Thyroid gland (tissue), 4 donors: Measurements from ENCODE around the gene YIF1B. TPM values are rescaled to one million over a fixed set of nuclear protein-coding genes. Genes with fewer than 3 reads are reported as not detected.

Experiments used
- DNase-seq, 2 donors: peaks; one replicate each; pipeline ENCODE4 v3.0.0-alpha.2; 2019
- H3K27ac ChIP-seq, 3 donors: fragments of 200-600 bp; sonication (generic); 1 replicate in 2 of 3; 2 replicates in 1 of 3; pipeline ENCODE4 v1.5.1; 2016 to 2019; ENCODE audit warnings: mild to moderate bottlenecking in 1 of 3, moderate library complexity in 1 of 3
- H3K27me3 ChIP-seq: fragments of 200-600 bp; sonication (generic); one replicate; pipeline ENCODE4 v1.5.1; 2019
- H3K36me3 ChIP-seq, 2 donors: fragments of 200-600 bp; sonication (generic); one replicate each; pipeline ENCODE4 v1.5.1; 2016 to 2019
- H3K4me1 ChIP-seq, 2 donors: fragments of 200-600 bp; sonication (generic); one replicate each; pipeline ENCODE4 v1.5.1; 2017 to 2019
- H3K4me3 ChIP-seq, 3 donors: fragments of 200-600 bp; sonication (generic); replicated peaks in 1 of 3; 1 replicate in 2 of 3; 2 replicates in 1 of 3; pipeline ENCODE4 v1.5.1; 2016; ENCODE audit warnings: mild to moderate bottlenecking in 1 of 3
- H3K9me3 ChIP-seq: fragments of 200-600 bp; sonication (generic); one replicate; pipeline ENCODE4 v1.5.1; 2017
- CTCF ChIP-seq, 6 experiments: fragments of 200-600 bp in 3 of 6; fragments of 450-650 bp in 3 of 6; sonication (generic) in 3 of 6; IDR thresholded peaks; one replicate each; pipeline ENCODE4 v1.5.1; 2016 to 2019; ENCODE audit warnings: antibody characterized with exemption in 6 of 6, mild to moderate bottlenecking in 2 of 6, inconsistent platforms in 1 of 6, moderate library complexity in 1 of 6
- POLR2A ChIP-seq, 2 donors: fragments of 450-650 bp; IDR thresholded peaks; one replicate each; pipeline ENCODE4 v1.6.1; 2017; ENCODE audit warnings: antibody characterized with exemption in 2 of 2, mild to moderate bottlenecking in 2 of 2, moderate library complexity in 1 of 2
- WGBS, 2 donors: methylation state at CpG; one replicate each; pipeline ENCODE4 v1.1.5; 2017; 5-methylcytosine and 5-hydroxymethylcytosine counted together
- intact Hi-C: fragments of 100-400 bp; cut with DNase I; formaldehyde crosslinking; loops from one replicate; pipeline ENCODE4 v1.15.1; 2023
- total RNA-seq, 4 donors: library from RNA; depleted of rRNA; stranded (reverse); fragments of >200 nt; gene quantifications; one replicate each; pipeline ENCODE4 v1.2.3, GENCODE V29; 2016

The YIF1B gene
- total RNA-seq, 4 donors from 2014 or later, result 12.9 to 30.9 (median 21.0) TPM

DNA sequence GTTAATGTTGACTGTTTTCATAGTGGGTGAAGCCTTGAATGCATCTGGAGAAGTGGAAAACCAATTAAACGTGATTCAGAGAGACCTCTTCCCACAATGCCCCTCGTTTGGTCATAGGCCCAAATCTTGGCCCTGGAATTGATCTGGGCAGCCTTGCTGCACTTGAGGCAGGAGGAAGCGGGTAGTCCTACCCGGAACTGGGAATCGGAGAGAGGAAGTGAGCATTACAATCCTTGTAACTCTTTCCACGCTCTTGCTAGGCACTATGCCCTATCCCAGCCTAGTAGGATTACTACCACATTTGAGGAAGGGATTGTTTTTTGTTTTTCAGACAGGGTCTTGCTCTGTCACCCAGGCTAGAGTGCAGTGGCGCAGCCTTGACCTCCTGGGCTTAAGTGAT, 7.5 kb upstream of the YIF1B start:
- no peak overlapping the region for H3K27ac ChIP-seq
- WGBS, 2 donors, result 60% methylated on average over 7 of the region's 7 CpGs
- TF ChIP-seq CTCF (IDR thresholded peaks at IDR 0.05) (no peak), POLR2A (IDR thresholded peaks at IDR 0.05) (no peak)

GRCh38 chr19:38321646-38322196, 6.0 kb upstream of the YIF1B start:
- peaks cover 0 to 11% of the 10 kb centered on the region in 2 donors for H3K4me1 ChIP-seq

More for the DNA sequence above, 7.5 kb upstream of the YIF1B start:
- no peak for DNase-seq
- Histone ChIP-seq H3K4me3 (no peak overlapping the region), H3K4me1 (peaks cover 0 to 11% of the 10 kb centered on the region in 2 donors), H3K36me3 (peaks cover 0 to 5% of the 10 kb centered on the region in 2 donors), H3K27me3 (no peaks in the 10 kb centered on the region), H3K9me3 (no peaks in the 10 kb centered on the region)
- intact Hi-C loops, result loop anchor here (10.0 kb wide), 1 partner anchor 428 kb away; no protein-coding TSS in a partner anchor

GRCh38 chr19:38320969-38321339, 5.2 kb upstream of the YIF1B start:
- Histone ChIP-seq H3K36me3 (no peaks in the 10 kb centered on the region), H3K9me3 (no peaks in the 10 kb centered on the region), H3K4me1 (peaks cover 0 to 17% of the 10 kb centered on the region in 2 donors), H3K4me3 (no peak overlapping the region), H3K27ac (no peak overlapping the region), H3K27me3 (no peaks in the 10 kb centered on the region)
- DNase-seq, result no peak
- TF ChIP-seq CTCF (IDR thresholded peaks at IDR 0.05), result no peak
- TF ChIP-seq POLR2A (IDR thresholded peaks at IDR 0.05), result no peak
- intact Hi-C loops, result loop anchor here (10.0 kb wide), 1 partner anchor 426 kb away; no protein-coding TSS in a partner anchor
- 93 to 100% methylated on average over 3 of the region's 3 CpGs for WGBS, 2 donors

More at GRCh38 chr19:38321646-38322196, 6.0 kb upstream of the YIF1B start:
- Histone ChIP-seq H3K27ac (no peak overlapping the region), H3K27me3 (no peaks in the 10 kb centered on the region), H3K4me3 (no peak overlapping the region), H3K9me3 (no peaks in the 10 kb centered on the region), H3K36me3 (no peaks in the 10 kb centered on the region)
- DNase-seq, result no peak
- 78 to 82% methylated on average over 11 of the region's 11 CpGs for WGBS, 2 donors
- TF ChIP-seq POLR2A (IDR thresholded peaks at IDR 0.05) (no peak), CTCF (IDR thresholded peaks at IDR 0.05) (no peak)
- intact Hi-C loops, result loop anchor here (10.0 kb wide), 1 partner anchor 427 kb away; no protein-coding TSS in a partner anchor

DNA sequence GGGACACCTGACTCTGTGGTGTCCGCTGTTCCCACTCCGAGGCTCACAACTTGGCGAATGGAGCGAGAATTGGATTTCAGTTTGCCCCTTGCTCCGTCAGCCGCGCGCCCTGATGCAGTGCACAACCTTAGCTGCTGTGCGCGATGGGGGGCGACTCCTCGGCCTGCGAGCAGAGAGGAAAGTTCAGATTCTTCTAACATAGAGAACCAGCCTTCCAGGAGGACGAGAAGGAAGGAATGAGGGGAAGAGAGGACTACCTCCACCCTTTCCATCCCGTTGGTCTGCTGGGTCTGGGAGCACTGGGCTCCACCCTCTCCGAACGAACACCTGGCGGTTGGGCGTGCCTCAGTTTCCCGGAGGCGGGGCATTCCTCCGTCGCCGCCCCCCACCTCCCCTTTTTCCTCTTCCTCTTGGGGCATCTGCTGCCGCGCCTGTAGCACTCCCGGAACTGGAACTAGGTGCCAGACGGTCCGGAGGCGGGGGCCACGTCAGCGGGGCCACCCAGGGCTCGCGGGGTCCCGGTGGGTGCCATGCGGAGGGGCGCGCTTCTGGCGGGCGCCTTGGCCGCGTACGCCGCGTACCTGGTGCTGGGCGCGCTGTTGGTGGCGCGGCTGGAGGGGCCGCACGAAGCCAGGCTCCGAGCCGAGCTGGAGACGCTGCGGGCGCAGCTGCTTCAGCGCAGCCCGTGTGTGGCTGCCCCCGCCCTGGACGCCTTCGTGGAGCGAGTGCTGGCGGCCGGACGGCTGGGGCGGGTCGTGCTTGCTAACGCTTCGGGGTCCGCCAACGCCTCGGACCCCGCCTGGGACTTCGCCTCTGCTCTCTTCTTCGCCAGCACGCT, 3.9 kb upstream of the YIF1B start, which contains the start of gene KCNK6:
Gene KCNK6, plus strand, starts transcription at position 425 of the 838 bp plus-strand sequence. Its CDS starts 106 bp downstream, at position 531.
- H3K4me1 ChIP-seq, result peaks cover 0 to 21% of the 10 kb centered on the region in 2 donors
- DNase-seq, result peak; percentile 16 to 25
- H3K27me3 ChIP-seq, result no peaks in the 10 kb centered on the region
- intact Hi-C loops, result loop anchor here (5.0 to 10.0 kb wide), 2 partner anchors 57 to 425 kb away; partner anchors contain the start of gene SPINT2
- H3K9me3 ChIP-seq, result no peaks in the 10 kb centered on the region
- 2 to 11% methylated on average over 25 to 30 of the region's 76 CpGs for WGBS, 2 donors
- TF ChIP-seq CTCF (IDR thresholded peaks at IDR 0.05), result peak in 1 of 6 experiments; percentile 11
- TF ChIP-seq POLR2A (IDR thresholded peaks at IDR 0.05), result peak in 1 of 2 donors; percentile 35
- peak within 1 kb of the TSS in 1 of 3 donors; percentile 30 for H3K27ac ChIP-seq
- no peaks in the 10 kb centered on the region for H3K36me3 ChIP-seq
- H3K4me3 ChIP-seq, result peak within 1 kb of the TSS; percentile 6 to 51 (median 17)
